ENCODE measurements around the gene HCST. TPM values are rescaled to one million over a fixed set of nuclear protein-coding genes. Genes with fewer than 3 reads are reported as not detected.
"Not testable (repeated sequence)": the region's sequence is repeated elsewhere in the genome, so short reads cannot be mapped to it uniquely, and the experiment has no call there.

HCST gene
- total RNA-seq, 1 donor from 2014 or later: 7.1 TPM

GRCh38 chr19:35874392-35874930, 27.9 kb upstream of the HCST start:
- ATAC-seq (no peak), DNase-seq (no peak)
- intact Hi-C loops (cut with micrococcal nuclease): no loop called here

- intact Hi-C loops (cut with micrococcal nuclease): no loop called here
- no peak for DNase-seq
These were observed 23.3 kb upstream of the HCST start for GRCh38 chr19:35879068-35879467.

GRCh38 chr19:35879770-35880317, 22.5 kb upstream of the HCST start:
- peak; percentile 98 for ATAC-seq
- DNase-seq: peak; percentile 96
- intact Hi-C loops (cut with micrococcal nuclease): no loop called here

More at GRCh38 chr19:35879068-35879467, 23.3 kb upstream of the HCST start:
- no peak for ATAC-seq

GRCh38 chr19:35882114-35882832, 20.1 kb upstream of the HCST start:
- DNase-seq (no peak), ATAC-seq (peak; percentile 34)
- intact Hi-C loops (cut with micrococcal nuclease): no loop called here

- DNase-seq (no peak), ATAC-seq (no peak)
- intact Hi-C loops (cut with micrococcal nuclease): no loop called here
These were observed 18.4 kb upstream of the HCST start for GRCh38 chr19:35883882-35884281.

- DNase-seq (no peak), ATAC-seq (no peak)
- intact Hi-C loops (cut with micrococcal nuclease): no loop called here
These were observed 17.0 kb upstream of the HCST start for GRCh38 chr19:35885225-35885738.

GRCh38 chr19:35885904-35886303, 16.4 kb upstream of the HCST start:
- ATAC-seq: no peak
- intact Hi-C loops (cut with micrococcal nuclease): no loop called here
- DNase-seq: no peak

GRCh38 chr19:35887197-35887596, 15.1 kb upstream of the HCST start:
- DNase-seq (no peak), ATAC-seq (no peak)
- intact Hi-C loops (cut with micrococcal nuclease): no loop called here

- intact Hi-C loops (cut with micrococcal nuclease): no loop called here
- DNase-seq: no peak
- ATAC-seq: no peak
These were observed 13.9 kb upstream of the HCST start for GRCh38 chr19:35888398-35888797.

- intact Hi-C loops (cut with micrococcal nuclease): no loop called here
- no peak for ATAC-seq
- no peak for DNase-seq
These were observed 12.8 kb upstream of the HCST start for GRCh38 chr19:35889370-35890112.

GRCh38 chr19:35890113-35890650, 12.1 kb upstream of the HCST start:
- ATAC-seq (no peak), DNase-seq (no peak)
- intact Hi-C loops (cut with micrococcal nuclease): no loop called here

GRCh38 chr19:35891819-35892218, 10.5 kb upstream of the HCST start:
- ATAC-seq; DNase-seq; intact Hi-C loops (cut with micrococcal nuclease): not testable (repeated sequence)

- intact Hi-C loops (cut with micrococcal nuclease): no loop called here
- no peak for DNase-seq
- no peak for ATAC-seq
These were observed 8.0 kb upstream of the HCST start for GRCh38 chr19:35894342-35894741.

GRCh38 chr19:35895911-35896642, 6.3 kb upstream of the HCST start:
- no peak for DNase-seq
- ATAC-seq: no peak
- intact Hi-C loops (cut with micrococcal nuclease): no loop called here

- no peak for DNase-seq
- intact Hi-C loops (cut with micrococcal nuclease): no loop called here
- ATAC-seq: no peak
These were observed 5.7 kb upstream of the HCST start for GRCh38 chr19:35896643-35897040.

- ATAC-seq (no peak), DNase-seq (no peak)
- intact Hi-C loops (cut with micrococcal nuclease): no loop called here
These were observed 4.5 kb upstream of the HCST start for GRCh38 chr19:35897706-35898451.

GRCh38 chr19:35898499-35898809, 3.9 kb upstream of the HCST start:
- intact Hi-C loops (cut with micrococcal nuclease): no loop called here
- ATAC-seq: no peak

GRCh38 chr19:35899547-35900214, 2.6 kb upstream of the HCST start:
- DNase-seq (peak; percentile 89), ATAC-seq (peak; percentile 90)
- intact Hi-C loops (cut with micrococcal nuclease): no loop called here

More at GRCh38 chr19:35898499-35898809, 3.9 kb upstream of the HCST start:
- DNase-seq: no peak

Data from left ventricle myocardium superior (tissue), 1 donor.